GM19351 (cell line): ENCODE results near the gene SPRYD3.

Source experiments
- ATAC-seq: cut with Tn5 transposase; IDR thresholded peaks from one replicate; pipeline ENCODE4 v1.9.1; 2021; ENCODE audit warnings: mild to moderate bottlenecking, moderate library complexity; ENCODE audit not compliant: unreplicated experiment

The SPRYD3 gene

GRCh38 chr12:53064613-53065436, 14.4 kb downstream of the SPRYD3 start:
- ATAC-seq: no peak

GRCh38 chr12:53063708-53064612, 15.2 kb downstream of the SPRYD3 start:
- ATAC-seq: no peak

DNA sequence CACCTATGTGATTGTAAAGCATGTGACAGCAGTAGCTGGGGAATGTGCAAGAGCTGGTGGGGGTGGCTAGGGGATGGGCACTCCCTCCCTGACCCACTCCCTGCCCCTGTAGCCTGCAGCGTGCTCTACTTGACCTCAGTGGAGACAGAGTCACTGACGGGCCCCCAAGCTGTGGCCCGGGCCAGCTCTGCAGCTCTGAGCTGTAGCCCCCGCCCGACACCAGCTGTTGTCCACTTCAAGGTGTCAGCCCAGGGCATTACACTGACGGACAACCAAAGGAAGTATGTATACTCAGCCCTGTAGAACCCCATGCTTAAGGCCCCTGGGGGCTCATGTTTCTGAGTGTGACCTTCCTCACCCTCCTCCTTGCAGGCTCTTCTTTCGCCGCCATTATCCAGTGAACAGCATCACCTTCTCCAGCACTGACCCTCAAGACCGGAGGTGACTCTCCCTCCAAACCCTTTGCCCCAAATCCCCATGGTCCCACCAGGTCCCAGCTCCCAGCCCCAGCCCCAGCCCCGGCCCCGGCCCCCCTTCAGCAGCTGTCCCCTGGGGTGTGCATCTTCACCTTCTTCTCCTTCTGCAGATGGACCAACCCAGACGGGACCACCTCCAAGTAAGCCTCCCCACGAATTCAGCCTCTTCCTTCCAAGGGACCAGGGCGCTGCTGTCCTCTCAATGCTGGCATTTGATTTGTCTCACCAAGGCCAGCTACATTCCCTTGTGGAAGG, 16.0 kb downstream of the SPRYD3 start:
- no peak for ATAC-seq

DNA sequence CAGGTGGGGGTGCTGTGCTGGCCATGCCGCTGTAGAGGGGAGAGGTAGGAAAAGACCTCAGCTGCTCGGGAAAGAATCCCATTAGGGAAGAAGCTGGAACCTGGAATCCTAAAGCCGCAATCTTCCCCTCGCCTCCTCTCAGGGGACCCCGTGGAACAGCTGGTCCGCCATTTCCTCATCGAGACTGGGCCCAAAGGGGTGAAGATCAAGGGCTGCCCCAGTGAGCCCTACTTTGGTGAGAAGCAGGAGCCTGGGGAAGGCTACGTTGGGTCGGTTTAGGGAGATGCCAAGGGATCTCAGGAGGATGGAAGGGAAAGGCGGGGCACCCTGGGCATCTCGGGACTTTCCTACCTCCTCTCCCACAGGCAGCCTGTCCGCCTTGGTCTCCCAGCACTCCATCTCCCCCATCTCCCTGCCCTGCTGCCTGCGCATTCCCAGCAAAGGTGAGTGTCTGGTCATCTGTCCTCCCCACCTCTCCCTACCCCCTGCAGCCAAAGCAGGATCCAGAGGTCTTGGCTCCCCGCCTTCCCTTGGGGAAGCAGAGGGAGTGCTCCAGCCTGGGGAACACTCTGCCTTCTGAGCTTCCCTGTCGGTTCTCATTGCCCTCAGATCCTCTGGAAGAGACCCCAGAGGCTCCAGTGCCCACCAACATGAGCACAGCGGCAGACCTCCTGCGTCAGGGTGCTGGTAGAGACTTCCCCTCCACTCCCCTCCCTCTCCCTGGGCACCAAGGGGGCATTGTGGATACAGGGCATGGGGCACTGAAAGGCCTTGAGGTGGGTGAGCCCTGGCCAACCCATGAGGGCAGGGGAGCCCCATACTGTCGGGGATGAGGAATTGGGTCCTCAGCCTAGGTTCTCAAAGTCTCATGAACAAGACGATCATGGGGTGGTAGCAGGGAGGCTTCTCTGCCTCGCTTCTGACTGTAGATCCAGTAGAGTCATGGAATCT, 16.9 kb downstream of the SPRYD3 start:
- ATAC-seq: no peak

GRCh38 chr12:53061404-53062010, 17.7 kb downstream of the SPRYD3 start:
- ATAC-seq: no peak

GRCh38 chr12:53060721-53061276, 18.4 kb downstream of the SPRYD3 start:
- no peak for ATAC-seq

GRCh38 chr12:53060064-53060720, 19.0 kb downstream of the SPRYD3 start:
- no peak for ATAC-seq

- no peak for ATAC-seq
Measured at GRCh38 chr12:53059434-53060063, 19.6 kb downstream of the SPRYD3 start.

DNA sequence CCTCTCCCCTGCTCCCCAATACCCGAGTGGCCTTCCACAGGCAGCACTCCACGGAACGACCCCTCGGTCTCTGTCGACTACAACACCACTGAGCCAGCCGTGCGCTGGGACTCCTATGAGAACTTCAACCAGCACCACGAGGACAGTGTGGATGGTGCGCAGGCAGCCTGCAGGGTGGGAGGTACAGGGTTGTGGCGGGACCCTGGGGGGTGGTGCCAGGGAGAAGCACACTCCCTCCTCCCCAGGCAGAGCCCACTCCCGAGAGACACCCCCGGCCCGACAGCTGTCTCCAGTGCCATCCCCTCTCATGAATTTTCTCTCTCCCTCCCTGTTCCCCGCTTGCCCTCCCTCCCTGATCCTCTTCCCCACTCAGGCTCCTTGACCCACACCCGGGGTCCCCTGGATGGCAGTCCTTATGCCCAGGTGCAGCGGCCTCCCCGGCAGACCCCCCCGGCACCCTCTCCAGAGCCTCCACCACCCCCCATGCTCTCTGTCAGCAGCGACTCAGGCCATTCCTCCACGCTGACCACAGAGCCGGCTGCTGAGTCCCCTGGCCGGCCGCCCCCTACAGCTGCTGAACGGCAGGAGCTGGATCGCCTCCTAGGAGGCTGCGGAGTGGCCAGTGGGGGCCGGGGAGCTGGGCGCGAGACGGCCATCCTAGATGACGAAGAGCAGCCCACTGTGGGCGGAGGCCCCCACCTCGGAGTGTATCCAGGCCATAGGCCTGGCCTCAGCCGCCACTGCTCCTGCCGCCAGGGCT, 20.3 kb downstream of the SPRYD3 start:
- no peak for ATAC-seq

DNA sequence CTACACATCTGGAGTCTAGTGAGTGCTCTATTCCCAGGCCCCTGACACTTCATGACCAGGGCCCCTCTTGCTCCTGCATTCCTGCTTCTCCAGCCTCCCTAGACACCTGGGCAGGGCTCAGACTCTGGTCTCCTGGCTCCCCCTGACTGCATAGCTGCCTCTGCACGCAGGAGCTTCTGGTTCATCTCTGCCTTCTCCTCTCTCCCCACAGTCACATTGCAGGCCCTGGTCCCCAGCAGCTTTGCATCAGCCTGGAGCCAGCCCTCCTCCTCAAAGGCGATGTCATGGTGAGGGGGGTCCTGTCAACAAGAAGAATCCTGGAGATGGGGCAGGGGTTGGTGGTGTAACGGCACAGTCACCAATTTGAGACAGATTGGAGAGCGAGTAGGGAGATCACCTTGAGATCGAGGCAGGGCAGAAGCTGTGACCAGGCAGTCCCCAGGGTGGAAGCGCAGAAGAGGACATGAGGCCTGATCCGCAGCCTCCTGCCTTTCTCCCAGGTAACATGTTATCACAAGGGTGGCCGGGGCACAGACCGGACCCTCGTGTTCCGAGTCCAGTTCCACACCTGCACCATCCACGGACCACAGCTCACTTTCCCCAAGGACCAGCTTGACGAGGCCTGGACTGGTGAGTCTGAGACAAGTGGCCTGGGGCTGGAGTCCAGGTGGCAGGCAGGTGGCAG, 21.2 kb downstream of the SPRYD3 start:
- ATAC-seq: no peak

DNA sequence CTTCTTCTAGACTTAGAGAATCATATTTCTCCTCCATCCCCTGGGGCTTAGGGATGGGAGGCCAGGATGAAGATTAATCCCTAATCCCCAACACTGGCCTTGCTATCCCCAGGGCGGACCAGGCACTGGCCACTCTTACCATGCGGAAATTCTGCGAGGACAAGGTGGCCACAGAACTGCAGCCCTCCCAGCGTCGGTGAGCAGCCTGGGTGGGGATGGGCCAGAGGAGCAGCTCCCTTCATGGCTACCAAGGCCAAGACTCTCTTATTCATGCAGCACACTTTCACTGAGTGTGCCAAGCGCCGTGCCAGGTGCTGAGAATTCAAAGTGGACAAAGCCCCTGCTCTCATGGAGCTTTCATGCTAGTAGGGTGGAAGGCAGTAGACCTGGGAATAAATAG, 22.3 kb downstream of the SPRYD3 start:
- ATAC-seq: no peak

DNA sequence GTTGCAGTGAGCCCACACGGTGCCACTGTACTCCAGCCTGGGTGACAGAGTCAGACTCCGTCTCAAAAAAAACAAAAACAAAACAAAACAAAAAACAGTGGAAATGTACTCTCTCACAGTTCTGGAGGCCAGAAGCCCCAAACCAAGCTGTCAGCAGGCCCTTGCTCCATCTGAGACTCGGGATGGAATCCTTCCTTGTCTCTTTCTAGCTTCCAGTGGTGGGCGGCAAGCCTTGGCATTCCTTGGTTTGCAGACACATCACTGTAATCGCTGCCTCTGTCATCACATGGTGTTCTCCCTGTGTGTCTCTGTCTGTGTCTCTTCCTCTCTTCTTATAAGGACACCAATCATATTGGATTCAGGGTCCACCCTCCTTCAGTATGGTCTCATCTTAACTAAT, 22.9 kb downstream of the SPRYD3 start:
- ATAC-seq: no peak

DNA sequence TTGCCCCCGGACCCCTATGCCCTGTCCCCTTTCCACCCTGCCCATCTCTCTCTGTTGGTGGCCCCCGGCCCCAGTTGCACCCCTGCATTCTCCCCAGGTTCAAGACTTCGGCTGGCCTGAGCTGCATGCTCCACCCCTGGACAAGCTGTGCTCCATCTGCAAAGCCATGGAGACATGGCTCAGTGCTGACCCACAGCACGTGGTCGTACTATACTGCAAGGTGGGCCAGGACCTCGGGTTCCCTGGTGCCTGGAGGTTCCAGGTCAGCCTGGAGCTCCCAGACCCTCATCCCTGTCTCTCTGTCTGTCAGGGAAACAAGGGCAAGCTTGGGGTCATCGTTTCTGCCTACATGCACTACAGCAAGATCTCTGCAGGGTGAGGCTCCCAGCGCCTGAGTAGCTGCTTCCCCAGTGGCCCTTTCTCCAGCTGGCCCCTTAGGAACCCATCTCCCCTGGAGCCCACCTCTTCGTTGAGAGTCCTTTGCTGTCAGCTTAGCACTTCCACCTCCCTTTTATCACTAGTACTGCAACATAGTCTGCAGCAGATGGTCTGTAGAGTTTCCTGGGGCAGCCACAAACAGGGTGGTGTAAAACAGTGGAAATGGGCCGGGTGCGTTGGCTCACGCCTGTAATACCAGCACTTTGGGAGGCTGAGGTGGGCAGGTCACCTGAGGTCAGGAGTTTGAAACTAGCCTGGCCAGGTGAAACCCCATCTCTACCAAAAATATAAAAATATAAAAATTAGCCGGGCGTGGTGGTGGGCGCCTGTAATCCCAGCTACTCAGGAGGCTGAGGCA, 23.5 kb downstream of the SPRYD3 start:
- ATAC-seq: no peak

- peak; percentile 95 for ATAC-seq
Measured at GRCh38 chr12:53054112-53054878, 24.9 kb downstream of the SPRYD3 start.
